ENCODE data around the gene RAD51B.

RAD51B gene

DNA sequence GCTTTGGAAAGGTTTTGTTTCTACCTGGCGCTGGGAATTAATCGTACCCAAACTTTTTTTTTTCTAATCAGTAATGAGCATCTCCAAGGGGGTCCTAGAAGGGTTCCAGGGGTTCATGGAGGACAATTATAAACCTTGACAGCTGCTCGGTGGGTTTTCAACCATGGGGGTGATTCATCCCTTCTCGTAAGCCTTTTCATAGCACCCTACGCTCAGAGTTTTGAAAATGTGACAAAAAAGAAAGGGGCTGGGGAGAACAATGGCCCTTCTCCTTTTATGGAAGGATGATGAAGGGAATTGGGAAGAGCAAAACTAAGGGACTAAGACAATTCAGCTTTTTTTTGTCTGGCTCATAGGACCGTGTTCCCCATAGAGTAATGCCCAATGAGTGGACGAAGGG, 776.6 kb downstream of the RAD51B start:
- no peak overlapping the region for H3K4me3 ChIP-seq (replicated peaks in 1 of 2; ENCODE audit: low read depth in 2 of 2, low read length in 2 of 2)
- DNase-seq (ENCODE audit: low read depth in 2 of 2): peak in 1 of 2 donors; percentile 47
- TF ChIP-seq, protein P1, sequence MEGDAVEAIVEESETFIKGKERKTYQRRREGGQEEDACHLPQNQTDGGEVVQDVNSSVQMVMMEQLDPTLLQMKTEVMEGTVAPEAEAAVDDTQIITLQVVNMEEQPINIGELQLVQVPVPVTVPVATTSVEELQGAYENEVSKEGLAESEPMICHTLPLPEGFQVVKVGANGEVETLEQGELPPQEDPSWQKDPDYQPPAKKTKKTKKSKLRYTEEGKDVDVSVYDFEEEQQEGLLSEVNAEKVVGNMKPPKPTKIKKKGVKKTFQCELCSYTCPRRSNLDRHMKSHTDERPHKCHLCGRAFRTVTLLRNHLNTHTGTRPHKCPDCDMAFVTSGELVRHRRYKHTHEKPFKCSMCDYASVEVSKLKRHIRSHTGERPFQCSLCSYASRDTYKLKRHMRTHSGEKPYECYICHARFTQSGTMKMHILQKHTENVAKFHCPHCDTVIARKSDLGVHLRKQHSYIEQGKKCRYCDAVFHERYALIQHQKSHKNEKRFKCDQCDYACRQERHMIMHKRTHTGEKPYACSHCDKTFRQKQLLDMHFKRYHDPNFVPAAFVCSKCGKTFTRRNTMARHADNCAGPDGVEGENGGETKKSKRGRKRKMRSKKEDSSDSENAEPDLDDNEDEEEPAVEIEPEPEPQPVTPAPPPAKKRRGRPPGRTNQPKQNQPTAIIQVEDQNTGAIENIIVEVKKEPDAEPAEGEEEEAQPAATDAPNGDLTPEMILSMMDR (IDR thresholded peaks at IDR 0.05; ENCODE audit: low read depth, low read length): no peak

DNA sequence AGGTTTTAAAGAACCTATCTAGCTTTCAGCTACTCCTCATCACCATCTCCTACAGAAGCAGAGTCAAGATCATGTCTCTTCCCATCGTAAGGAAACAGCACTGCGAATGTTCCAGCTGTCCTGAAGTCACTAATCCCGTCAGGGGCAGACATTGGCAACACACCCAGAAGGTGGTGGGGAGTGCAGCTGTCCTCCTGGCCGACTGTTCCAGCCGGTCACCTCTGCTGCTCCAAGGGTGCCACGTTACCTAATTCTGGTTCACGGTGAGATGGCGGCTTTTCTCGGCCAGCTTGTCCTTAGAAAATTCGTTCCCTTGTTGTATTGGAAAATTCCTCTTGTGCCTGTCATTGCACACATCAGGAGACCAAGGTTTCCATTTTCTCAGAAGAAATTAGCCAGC, 777.1 kb downstream of the RAD51B start:
- no peak overlapping the region for H3K4me3 ChIP-seq (replicated peaks in 1 of 2; ENCODE audit: low read depth in 2 of 2, low read length in 2 of 2)
- TF ChIP-seq, protein P1 (IDR thresholded peaks at IDR 0.05; ENCODE audit: low read depth, low read length): no peak
- DNase-seq (ENCODE audit: low read depth in 2 of 2): no peak

DNA sequence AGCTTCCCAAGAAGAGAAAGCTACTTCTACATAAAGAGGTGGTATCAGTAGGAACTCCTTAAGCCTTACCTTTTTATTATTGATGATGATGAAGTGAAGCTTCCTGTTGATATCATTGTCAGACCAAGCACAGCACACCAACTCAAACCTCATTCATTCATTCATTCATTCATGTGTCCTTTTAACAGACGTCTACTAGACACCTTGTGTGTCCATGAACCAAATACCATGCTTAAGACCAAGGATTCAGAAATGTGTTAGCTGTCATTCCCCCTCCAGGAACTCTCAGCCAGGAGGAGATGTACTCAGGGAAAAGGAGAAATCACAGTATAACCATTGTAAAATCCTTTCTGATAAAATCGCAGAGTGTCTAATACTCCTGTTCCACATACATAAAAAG, 778.5 kb downstream of the RAD51B start:
- peak overlapping the region in 1 of 2 donors; percentile 18 for H3K4me3 ChIP-seq (replicated peaks in 1 of 2; ENCODE audit: low read depth in 2 of 2, low read length in 2 of 2)
- no peak for DNase-seq (ENCODE audit: low read depth in 2 of 2)

DNA sequence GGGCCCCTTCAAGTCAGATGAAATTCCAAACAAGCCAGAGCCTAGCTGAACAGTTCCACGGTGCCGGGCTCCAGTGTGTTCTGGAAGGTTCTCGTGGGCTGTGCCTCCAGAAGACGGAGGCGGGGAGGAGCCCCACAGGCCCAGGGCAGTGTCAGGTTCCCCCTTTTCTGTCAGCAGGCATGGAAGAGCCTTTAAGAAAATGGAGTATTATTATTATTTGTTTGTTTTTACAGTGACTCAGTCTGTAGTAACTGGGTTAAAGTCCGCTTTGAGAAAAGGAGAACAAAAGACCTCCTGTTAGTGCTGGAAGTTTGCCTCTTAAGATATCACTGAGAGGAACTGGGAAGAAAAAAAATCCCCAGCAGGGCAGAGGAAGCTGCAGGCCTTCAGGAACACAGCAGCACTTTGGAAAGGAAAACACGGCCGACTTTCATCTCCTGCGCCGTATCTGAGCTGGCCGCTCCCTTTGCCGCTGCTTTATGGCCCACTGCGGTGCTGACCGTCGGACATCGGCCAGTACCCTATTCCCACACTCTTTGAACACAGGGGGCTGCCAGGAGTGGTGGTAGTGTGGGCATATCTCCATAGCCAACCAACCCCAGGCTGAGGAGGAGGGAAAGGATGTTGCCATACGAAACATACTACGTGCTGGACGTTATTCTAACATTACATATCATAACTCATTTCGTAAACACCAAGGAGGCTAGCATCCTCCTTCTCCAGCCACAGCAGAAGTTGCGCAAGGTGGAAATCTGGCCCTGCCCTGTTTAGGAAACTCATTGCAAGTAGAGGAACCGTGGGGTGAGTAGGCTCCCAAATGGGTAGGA, 779.3 kb downstream of the RAD51B start:
- TF ChIP-seq, protein P1 (IDR thresholded peaks at IDR 0.05; ENCODE audit: low read depth, low read length): no peak
- peak; percentile 98 for DNase-seq (ENCODE audit: low read depth in 2 of 2)
- H3K4me3 ChIP-seq (replicated peaks in 1 of 2; ENCODE audit: low read depth in 2 of 2, low read length in 2 of 2): peak overlapping the region in 1 of 2 donors; percentile 30

More for the DNA sequence above, 778.5 kb downstream of the RAD51B start:
- TF ChIP-seq, protein P1 (IDR thresholded peaks at IDR 0.05; ENCODE audit: low read depth, low read length): no peak

DNA sequence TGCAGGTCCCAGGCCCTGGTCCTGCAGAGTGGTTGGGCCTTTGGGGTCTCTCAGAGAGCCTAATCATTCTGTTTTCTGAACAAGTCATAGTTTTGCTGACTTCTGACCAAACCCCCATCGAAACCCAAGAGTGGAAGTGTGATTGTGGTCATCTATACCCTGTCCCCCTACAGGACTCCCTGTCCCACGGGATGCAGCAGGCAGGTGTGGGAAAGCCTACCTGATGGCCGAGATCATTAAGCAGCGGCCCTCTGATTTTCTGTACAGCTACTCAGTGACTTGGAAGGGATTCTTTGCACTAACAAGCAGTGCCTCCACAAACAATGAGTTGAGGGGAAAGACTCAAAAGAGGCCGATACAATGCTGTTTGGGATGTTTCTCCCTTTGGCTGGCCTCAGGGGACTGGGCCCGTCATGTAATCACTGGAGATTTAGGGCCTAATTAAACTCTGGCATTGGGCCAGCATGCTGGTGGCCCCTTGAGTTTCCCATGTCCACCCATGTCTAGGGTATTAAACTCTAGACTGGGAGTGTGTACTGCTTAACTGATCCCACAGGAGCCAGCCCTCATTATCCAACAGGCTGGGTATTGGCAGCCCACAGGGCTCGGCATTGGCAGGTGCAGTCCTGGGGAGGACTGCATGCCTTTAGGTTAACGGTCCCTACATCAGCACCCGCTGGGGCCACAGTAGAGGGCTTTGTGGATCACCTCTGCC, 780.5 kb downstream of the RAD51B start:
- DNase-seq (ENCODE audit: low read depth in 2 of 2): no peak
- no peak overlapping the region for H3K4me3 ChIP-seq (replicated peaks in 1 of 2; ENCODE audit: low read depth in 2 of 2, low read length in 2 of 2)
- TF ChIP-seq, protein P1 (IDR thresholded peaks at IDR 0.05; ENCODE audit: low read depth, low read length): no peak

DNA sequence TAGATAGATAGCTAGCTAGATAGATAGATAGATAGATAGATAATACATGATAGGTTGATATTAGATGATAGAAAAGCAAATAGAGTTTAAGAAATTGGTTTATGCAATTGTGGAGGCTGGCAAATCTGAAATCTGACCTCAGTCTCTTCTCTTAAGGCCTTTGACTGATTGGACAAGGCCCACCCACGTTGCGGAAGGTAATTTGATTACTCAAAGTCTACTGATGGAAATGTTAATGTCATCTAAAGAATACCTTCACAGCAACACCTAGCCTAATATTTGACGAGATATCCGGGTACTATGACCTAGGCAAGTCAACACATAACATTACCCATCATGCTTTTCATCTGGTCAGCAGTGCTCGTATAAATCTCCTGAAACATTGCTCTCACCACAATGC, 782.9 kb downstream of the RAD51B start:
- no peak for DNase-seq (ENCODE audit: low read depth in 2 of 2)
- TF ChIP-seq, protein P1 (IDR thresholded peaks at IDR 0.05; ENCODE audit: low read depth, low read length): no peak
- H3K4me3 ChIP-seq (replicated peaks in 1 of 2; ENCODE audit: low read depth in 2 of 2, low read length in 2 of 2): no peak overlapping the region

Measured in cardiac fibroblast (primary cell).